MCF 10A (cell line): ENCODE data around the gene RPS15. TPM values are rescaled to one million over a fixed set of nuclear protein-coding genes. Genes with fewer than 3 reads are reported as not detected.

ENCODE experiments used
- BruUV-seq: library from RNA; stranded (reverse); fragments of 400-500 nt; replicated peaks from 2 replicates; lab custom pipeline; 2021; lab: Mats Ljungman, UMichigan
- CTCF ChIA-PET: fragments of 300-600 bp; sonication (Branson Sonifier 250); formaldehyde crosslinking; extraction: SDS; loops from one replicate; lab custom pipeline; 2021; ENCODE audit warnings: antibody characterized with exemption, inconsistent platforms; lab: Yijun Ruan, JAX
- POLR2A ChIA-PET: fragments of 300-600, 350-650 bp; sonication (Branson Sonifier 250); formaldehyde crosslinking; extraction: SDS; loops from one replicate; lab custom pipeline; 2020; ENCODE audit warnings: antibody characterized with exemption, inconsistent platforms; lab: Yijun Ruan, JAX
- DNase-seq: peaks from one replicate; pipeline ENCODE4 v3.0.0-alpha.2; 2018; ENCODE audit not compliant: unreplicated experiment
- H3K27ac Mint-ChIP-seq: one replicate; pipeline ENCODE4 v1.8.0; 2022; ENCODE audit warnings: mild to moderate bottlenecking, low read depth, mixed read lengths; ENCODE audit not compliant: unreplicated experiment
- H3K27me3 Mint-ChIP-seq: one replicate; pipeline ENCODE4 v1.8.0; 2022; ENCODE audit warnings: mixed read lengths; ENCODE audit not compliant: insufficient read depth, unreplicated experiment
- H3K36me3 Mint-ChIP-seq: one replicate; pipeline ENCODE4 v1.8.0; 2022; ENCODE audit warnings: mild to moderate bottlenecking, moderate library complexity, mixed read lengths; ENCODE audit not compliant: insufficient read depth, unreplicated experiment
- H3K4me1 Mint-ChIP-seq: one replicate; pipeline ENCODE4 v1.8.0; 2022; ENCODE audit warnings: mixed read lengths; ENCODE audit not compliant: insufficient read depth, unreplicated experiment
- H3K4me3 Mint-ChIP-seq: one replicate; pipeline ENCODE4 v1.8.0; 2022; ENCODE audit warnings: mild to moderate bottlenecking, moderate library complexity, mixed read lengths; ENCODE audit not compliant: unreplicated experiment
- H3K9me3 Mint-ChIP-seq: one replicate; pipeline ENCODE4 v1.8.0; 2022; ENCODE audit warnings: mixed read lengths; ENCODE audit not compliant: unreplicated experiment
- CTCF ChIP-seq: fragments of 200-600 bp; IDR thresholded peaks from one replicate; pipeline ENCODE4 v1.8.0; 2022; ENCODE audit warnings: antibody characterized with exemption, mild to moderate bottlenecking; ENCODE audit not compliant: unreplicated experiment
- intact Hi-C: fragments of 100-400 bp; cut with micrococcal nuclease; formaldehyde crosslinking; loops from 2 replicates; pipeline ENCODE4 v1.14.1; 2022
- total RNA-seq: library from RNA; stranded (reverse); gene quantifications from 2 replicates; pipeline ENCODE4 v1.2.3, GENCODE V29; 2022

RPS15 gene
- total RNA-seq, 1 experiment from 2014 or later, result 1,168 TPM

GRCh38 chr19:1425102-1425837 is 12.9 kb upstream of the RPS15 start:
- DNase-seq, result no peak
- no peaks in the 10 kb centered on the region for H3K9me3 Mint-ChIP-seq
- intact Hi-C loops, result no loop called here
- no TSS peak for BruUV-seq
- no peak for TF ChIP-seq CTCF
- no peaks in the 10 kb centered on the region for H3K27me3 Mint-ChIP-seq
- POLR2A ChIA-PET, result no interaction called here
- no peaks in the 10 kb centered on the region for H3K4me1 Mint-ChIP-seq
- H3K36me3 Mint-ChIP-seq, result peaks cover 92% of the 10 kb centered on the region
- H3K27ac Mint-ChIP-seq, result no peak overlapping the region
- H3K4me3 Mint-ChIP-seq, result no peak overlapping the region
- CTCF ChIA-PET, result interaction anchor here (0.7 kb wide), 1 partner anchor 181 kb away, joined by 3 read pairs; no protein-coding TSS in a partner anchor

- no peaks in the 10 kb centered on the region for H3K4me1 Mint-ChIP-seq
- POLR2A ChIA-PET, result no interaction called here
- BruUV-seq, result no TSS peak
- H3K27ac Mint-ChIP-seq, result no peak overlapping the region
- intact Hi-C loops, result no loop called here
- no peak for DNase-seq
- H3K9me3 Mint-ChIP-seq, result no peaks in the 10 kb centered on the region
- CTCF ChIA-PET, result no interaction called here
- no peaks in the 10 kb centered on the region for H3K27me3 Mint-ChIP-seq
- no peak overlapping the region for H3K4me3 Mint-ChIP-seq
- TF ChIP-seq CTCF, result no peak
- peaks cover 93% of the 10 kb centered on the region for H3K36me3 Mint-ChIP-seq
These were observed 12.3 kb upstream of the RPS15 start for GRCh38 chr19:1425902-1426301.

DNA sequence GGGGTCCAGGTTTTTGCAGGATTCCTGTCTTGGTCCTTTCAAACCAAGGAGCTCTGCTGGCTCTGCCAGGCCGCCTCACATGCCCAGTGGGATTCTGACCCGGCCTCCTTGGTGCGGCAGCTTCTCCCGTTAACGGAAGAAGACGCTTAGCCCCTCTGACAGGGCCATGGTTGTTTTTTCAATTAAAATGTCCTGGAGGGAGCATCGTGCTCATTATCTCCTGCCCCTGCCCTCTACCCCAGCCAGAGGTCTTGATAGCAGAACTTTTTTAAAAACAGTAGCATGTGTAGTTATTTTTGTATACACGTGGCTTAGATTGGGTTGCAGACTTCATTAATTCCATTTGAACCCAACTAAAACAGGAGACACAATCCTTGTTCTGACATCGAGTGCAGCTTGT is 11.5 kb upstream of the RPS15 start:
- Mint-ChIP-seq H3K27ac (no peak overlapping the region), H3K9me3 (no peaks in the 10 kb centered on the region), H3K4me1 (no peaks in the 10 kb centered on the region), H3K27me3 (no peaks in the 10 kb centered on the region), H3K36me3 (peaks cover 97% of the 10 kb centered on the region), H3K4me3 (no peak overlapping the region)
- intact Hi-C loops, result no loop called here
- POLR2A ChIA-PET, result no interaction called here
- CTCF ChIA-PET, result no interaction called here
- no TSS peak for BruUV-seq
- no peak for DNase-seq
- no peak for TF ChIP-seq CTCF

DNA sequence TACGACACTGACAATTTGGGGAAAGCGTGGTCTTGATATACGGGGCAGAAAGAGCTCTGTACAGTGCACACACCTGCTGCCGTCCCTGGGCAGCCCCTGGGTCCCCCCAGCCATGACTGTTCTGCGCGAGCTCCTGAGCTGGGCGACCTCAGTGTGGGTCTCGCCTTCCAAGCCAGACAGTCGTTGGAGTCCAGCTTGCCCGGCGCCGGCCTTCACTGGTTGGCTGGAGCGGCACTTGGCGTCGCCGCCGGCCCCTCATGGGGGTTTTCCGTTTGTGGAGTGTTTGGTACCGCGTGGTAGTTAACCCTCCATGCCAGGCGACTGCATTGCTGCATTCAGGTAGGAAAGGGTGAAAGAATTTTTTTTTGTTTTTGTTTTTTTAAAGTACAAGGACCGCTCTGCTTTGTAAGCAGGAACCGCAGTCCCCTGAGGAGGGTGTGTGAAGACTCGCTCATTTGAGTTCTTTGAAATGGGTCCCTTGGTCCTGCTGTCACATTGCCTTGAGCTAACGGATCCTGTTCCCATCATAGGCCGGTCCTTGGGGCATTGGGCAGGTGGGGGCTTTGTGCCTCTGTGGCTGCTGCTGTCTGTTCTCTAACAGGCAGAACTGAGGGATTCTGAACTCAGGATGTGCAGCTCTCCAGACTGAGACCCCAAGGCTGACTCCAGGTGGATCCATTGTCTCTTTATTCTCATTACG is 10.8 kb upstream of the RPS15 start:
- H3K27me3 Mint-ChIP-seq, result no peaks in the 10 kb centered on the region
- peaks cover 97% of the 10 kb centered on the region for H3K36me3 Mint-ChIP-seq
- no peak for TF ChIP-seq CTCF
- H3K27ac Mint-ChIP-seq, result no peak overlapping the region
- H3K4me3 Mint-ChIP-seq, result no peak overlapping the region
- no peaks in the 10 kb centered on the region for H3K4me1 Mint-ChIP-seq
- ChIA-PET POLR2A (no interaction called here), CTCF (no interaction called here)
- H3K9me3 Mint-ChIP-seq, result no peaks in the 10 kb centered on the region
- intact Hi-C loops, result no loop called here
- no TSS peak for BruUV-seq
- DNase-seq, result no peak
